B cell (primary cell): ENCODE data around the gene SERGEF.

Experiments used
- EZH2 ChIP-seq: IDR thresholded peaks from 2 replicates; pipeline ENCODE4 v1.6.1; 2012; ENCODE audit warnings: borderline replicate concordance, low read depth, mild to moderate bottlenecking, moderate library complexity, low read length; ENCODE audit not compliant: insufficient read depth, poor library complexity, severe bottlenecking
- TF ChIP-seq, protein P1 (sequence below): fragments of 200-600 bp; IDR thresholded peaks from one replicate; pipeline ENCODE4 v1.8.0; 2022; ENCODE audit warnings: antibody characterized with exemption, mild to moderate bottlenecking

DNA sequence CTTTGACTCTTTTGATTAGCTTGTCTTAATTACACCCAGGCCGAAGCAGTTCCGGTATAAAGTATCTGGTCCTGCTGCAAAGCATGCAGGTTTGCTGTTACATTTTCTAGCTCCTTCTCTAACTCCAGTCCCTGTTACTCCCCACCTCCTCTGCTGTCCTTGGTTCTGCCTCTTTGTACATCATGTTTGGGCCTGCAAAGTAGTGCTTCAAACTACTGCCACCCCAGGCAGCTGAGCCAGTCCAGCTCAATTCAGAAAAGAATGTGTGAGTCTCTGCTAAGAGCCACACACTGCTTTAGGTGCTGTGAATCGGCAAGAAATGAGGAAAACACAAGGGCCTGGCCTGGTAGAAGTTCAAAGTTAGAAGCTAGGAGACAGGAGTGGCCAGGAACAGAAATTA, 136.0 kb downstream of the SERGEF start:
- TF ChIP-seq, protein P1, sequence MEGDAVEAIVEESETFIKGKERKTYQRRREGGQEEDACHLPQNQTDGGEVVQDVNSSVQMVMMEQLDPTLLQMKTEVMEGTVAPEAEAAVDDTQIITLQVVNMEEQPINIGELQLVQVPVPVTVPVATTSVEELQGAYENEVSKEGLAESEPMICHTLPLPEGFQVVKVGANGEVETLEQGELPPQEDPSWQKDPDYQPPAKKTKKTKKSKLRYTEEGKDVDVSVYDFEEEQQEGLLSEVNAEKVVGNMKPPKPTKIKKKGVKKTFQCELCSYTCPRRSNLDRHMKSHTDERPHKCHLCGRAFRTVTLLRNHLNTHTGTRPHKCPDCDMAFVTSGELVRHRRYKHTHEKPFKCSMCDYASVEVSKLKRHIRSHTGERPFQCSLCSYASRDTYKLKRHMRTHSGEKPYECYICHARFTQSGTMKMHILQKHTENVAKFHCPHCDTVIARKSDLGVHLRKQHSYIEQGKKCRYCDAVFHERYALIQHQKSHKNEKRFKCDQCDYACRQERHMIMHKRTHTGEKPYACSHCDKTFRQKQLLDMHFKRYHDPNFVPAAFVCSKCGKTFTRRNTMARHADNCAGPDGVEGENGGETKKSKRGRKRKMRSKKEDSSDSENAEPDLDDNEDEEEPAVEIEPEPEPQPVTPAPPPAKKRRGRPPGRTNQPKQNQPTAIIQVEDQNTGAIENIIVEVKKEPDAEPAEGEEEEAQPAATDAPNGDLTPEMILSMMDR: no peak
- TF ChIP-seq EZH2: no peak
